OCI-LY7 (cell line): ENCODE data around the gene TPCN2. TPM values are rescaled to one million over a fixed set of nuclear protein-coding genes. Genes with fewer than 3 reads are reported as not detected.
"Not testable (repeated sequence)": the region's sequence is repeated elsewhere in the genome, so short reads cannot be mapped to it uniquely, and the experiment has no call there.

Experiments used
- BruUV-seq: library from RNA; stranded (reverse); fragments of 400-500 nt; replicated peaks from 2 replicates; lab custom pipeline; 2021; lab: Mats Ljungman, UMichigan
- CTCF ChIA-PET: fragments of 300-600 bp; sonication (Branson Sonifier 250); formaldehyde crosslinking; loops from one replicate; lab custom pipeline; 2022; ENCODE audit warnings: antibody characterized with exemption; ENCODE audit not compliant: unreplicated experiment; lab: Charles Lee
- POLR2A ChIA-PET: fragments of 300-600 bp; sonication (Branson Sonifier 250); formaldehyde crosslinking; loops from one replicate; lab custom pipeline; 2022; ENCODE audit warnings: antibody characterized with exemption; lab: Charles Lee
- DNase-seq: peaks from one replicate; pipeline ENCODE4 v3.0.0-alpha.2; 2015; ENCODE audit warnings: low spot score
- H2AFZ ChIP-seq: fragments of 200-600 bp; sonication (generic), shearing (Covaris generic); 2 replicates; pipeline ENCODE4 v1.6.1; 2014; ENCODE audit warnings: mild to moderate bottlenecking, antibody characterized with exemption, low read length, moderate library complexity
- H3K27ac ChIP-seq: fragments of 200-600 bp; sonication (generic); 2 replicates; pipeline ENCODE4 v1.5.1; 2014; ENCODE audit warnings: mixed run types, low read depth, mild to moderate bottlenecking, moderate library complexity, low read length, inconsistent platforms; ENCODE audit not compliant: poor library complexity, severe bottlenecking
- H3K36me3 ChIP-seq: fragments of 200-600 bp; sonication (generic); 2 replicates; pipeline ENCODE4 v1.6.1; 2014; ENCODE audit warnings: mild to moderate bottlenecking, antibody characterized with exemption, low read length, moderate library complexity, mixed read lengths; ENCODE audit not compliant: insufficient read depth
- H3K4me1 ChIP-seq: fragments of 200-600 bp; sonication (generic); 2 replicates; pipeline ENCODE4 v1.5.1; 2014; ENCODE audit warnings: mild to moderate bottlenecking, low read length; ENCODE audit not compliant: insufficient read depth, poor library complexity, severe bottlenecking
- H3K4me2 ChIP-seq: fragments of 200-600 bp; sonication (generic); 2 replicates; pipeline ENCODE4 v1.6.1; 2014; ENCODE audit warnings: mild to moderate bottlenecking, low read length
- H3K4me3 ChIP-seq: fragments of 200-600 bp; sonication (generic); 2 replicates; pipeline ENCODE4 v1.5.1; 2014; ENCODE audit warnings: mild to moderate bottlenecking, low read depth, low read length; ENCODE audit not compliant: poor library complexity, severe bottlenecking
- H3K79me2 ChIP-seq: fragments of 200-600 bp; sonication (generic); 2 replicates; pipeline ENCODE4 v1.6.1; 2016; ENCODE audit warnings: low read depth, mild to moderate bottlenecking, low read length, moderate library complexity, mixed read lengths; ENCODE audit not compliant: insufficient read depth
- H3K9me2 ChIP-seq: fragments of 200-600 bp; sonication (generic); 2 replicates; pipeline ENCODE4 v1.6.1; 2016; ENCODE audit warnings: mild to moderate bottlenecking, low read length, mixed read lengths; ENCODE audit not compliant: insufficient read depth
- H3K9me3 ChIP-seq: fragments of 200-600 bp; sonication (generic); 2 replicates; pipeline ENCODE4 v1.6.1; 2014; ENCODE audit warnings: mild to moderate bottlenecking, mixed run types, low read length, mixed read lengths
- H4K20me1 ChIP-seq: fragments of 200-600 bp; sonication (generic); 2 replicates; pipeline ENCODE4 v1.6.1; 2014; ENCODE audit warnings: mild to moderate bottlenecking, antibody characterized with exemption, low read length, moderate library complexity, mixed read lengths; ENCODE audit not compliant: insufficient read depth
- CTCF ChIP-seq: fragments of 200-600 bp; sonication (generic); conservative IDR thresholded peaks from 2 replicates; pipeline ENCODE4 v1.5.1; 2014; ENCODE audit warnings: mild to moderate bottlenecking, antibody characterized with exemption, low read length, moderate library complexity, mixed read lengths
- EZH2phosphoT487 ChIP-seq: fragments of 200-600 bp; sonication (generic); IDR thresholded peaks from 2 replicates; pipeline ENCODE4 v1.6.1; 2018; ENCODE audit warnings: low read depth, borderline replicate concordance, mild to moderate bottlenecking, mixed run types, antibody characterized with exemption, low read length, moderate library complexity, mixed read lengths
- intact Hi-C: fragments of 100-400 bp; cut with micrococcal nuclease; formaldehyde crosslinking; loops from one replicate; pipeline ENCODE4 v1.10.0; 2022; ENCODE audit not compliant: unreplicated experiment
- total RNA-seq, 2 experiments: library from RNA; depleted of rRNA in 1 of 2; stranded (reverse); fragments of >200 nt in 1 of 2; shearing (Covaris generic) in 1 of 2; gene quantifications; 2 replicates each; pipeline ENCODE4 v1.2.3, GENCODE V29; 2014 to 2022

The TPCN2 gene
- total RNA-seq, 2 experiments from 2014 or later, result 21.5 to 65.2 TPM

- no peaks in the 10 kb centered on the region for H3K9me3 ChIP-seq
- BruUV-seq, result no TSS peak
- no peaks in the 10 kb centered on the region for H3K36me3 ChIP-seq
- intact Hi-C loops, result no loop called here
- H3K9me2 ChIP-seq, result no peaks in the 10 kb centered on the region
- CTCF ChIA-PET, result no interaction called here
- DNase-seq, result no peak
- H4K20me1 ChIP-seq, result no peaks in the 10 kb centered on the region
- H3K4me2 ChIP-seq, result no peak overlapping the region
- H3K4me1 ChIP-seq, result no peaks in the 10 kb centered on the region
- TF ChIP-seq EZH2phosphoT487, result no peak
- no peak for TF ChIP-seq CTCF
- no peak overlapping the region for H2AFZ ChIP-seq
- H3K79me2 ChIP-seq, result no peaks in the 10 kb centered on the region
- POLR2A ChIA-PET, result no interaction called here
- H3K27ac ChIP-seq, result no peak overlapping the region
- no peak overlapping the region for H3K4me3 ChIP-seq
These were observed 100.1 kb downstream of the TPCN2 start for GRCh38 chr11:69148806-69149205.

GRCh38 chr11:69149338-69150045 is 100.8 kb downstream of the TPCN2 start:
- H4K20me1 ChIP-seq, H3K4me3 ChIP-seq, H3K36me3 ChIP-seq, H3K4me1 ChIP-seq, H3K27ac ChIP-seq, H3K9me3 ChIP-seq, H3K79me2 ChIP-seq, H3K4me2 ChIP-seq, H2AFZ ChIP-seq, intact Hi-C loops, CTCF ChIA-PET, H3K9me2 ChIP-seq, DNase-seq, POLR2A ChIA-PET, BruUV-seq: not testable (repeated sequence)

GRCh38 chr11:69150175-69150574 is 101.4 kb downstream of the TPCN2 start:
- Histone ChIP-seq H3K79me2 (no peaks in the 10 kb centered on the region), H3K9me3 (no peaks in the 10 kb centered on the region), H3K27ac (no peak overlapping the region), H3K36me3 (no peaks in the 10 kb centered on the region), H4K20me1 (no peaks in the 10 kb centered on the region), H3K4me1 (no peaks in the 10 kb centered on the region), H3K4me2 (no peak overlapping the region), H2AFZ (no peak overlapping the region), H3K9me2 (no peaks in the 10 kb centered on the region), H3K4me3 (no peak overlapping the region)
- TF ChIP-seq EZH2phosphoT487 (no peak), CTCF (no peak)
- POLR2A ChIA-PET, result no interaction called here
- DNase-seq, result no peak
- intact Hi-C loops, result no loop called here
- no TSS peak for BruUV-seq
- CTCF ChIA-PET, result no interaction called here
